ENCODE data around the gene RESP18.
"Not testable (repeated sequence)": the region's sequence is repeated elsewhere in the genome, so short reads cannot be mapped to it uniquely, and the experiment has no call there.

The RESP18 gene

DNA sequence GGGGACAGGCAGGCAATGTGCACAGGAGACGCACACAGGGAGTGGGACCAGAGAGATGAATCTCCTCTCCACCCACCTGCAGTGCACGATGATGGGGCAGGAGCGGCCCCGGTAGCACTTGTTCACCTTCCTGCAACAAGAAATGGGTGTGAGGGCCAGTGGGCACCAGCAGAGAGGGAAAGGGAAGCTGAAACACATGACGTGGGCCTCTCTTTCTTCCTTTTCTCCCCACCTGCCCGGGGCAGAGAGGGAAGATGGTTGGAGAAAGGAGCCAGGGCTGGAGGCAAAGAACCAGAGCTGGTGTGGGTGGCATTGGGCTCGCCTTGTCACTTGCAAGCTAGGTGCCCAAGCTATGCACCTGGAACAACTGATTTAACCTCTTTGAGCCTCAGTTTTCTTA lies 41.1 kb downstream of the RESP18 start:
- no peak for DNase-seq (ENCODE audit: low read depth)
- H3K4me3 ChIP-seq (ENCODE audit: low read length), result no peak overlapping the region
- TF ChIP-seq, protein P1, sequence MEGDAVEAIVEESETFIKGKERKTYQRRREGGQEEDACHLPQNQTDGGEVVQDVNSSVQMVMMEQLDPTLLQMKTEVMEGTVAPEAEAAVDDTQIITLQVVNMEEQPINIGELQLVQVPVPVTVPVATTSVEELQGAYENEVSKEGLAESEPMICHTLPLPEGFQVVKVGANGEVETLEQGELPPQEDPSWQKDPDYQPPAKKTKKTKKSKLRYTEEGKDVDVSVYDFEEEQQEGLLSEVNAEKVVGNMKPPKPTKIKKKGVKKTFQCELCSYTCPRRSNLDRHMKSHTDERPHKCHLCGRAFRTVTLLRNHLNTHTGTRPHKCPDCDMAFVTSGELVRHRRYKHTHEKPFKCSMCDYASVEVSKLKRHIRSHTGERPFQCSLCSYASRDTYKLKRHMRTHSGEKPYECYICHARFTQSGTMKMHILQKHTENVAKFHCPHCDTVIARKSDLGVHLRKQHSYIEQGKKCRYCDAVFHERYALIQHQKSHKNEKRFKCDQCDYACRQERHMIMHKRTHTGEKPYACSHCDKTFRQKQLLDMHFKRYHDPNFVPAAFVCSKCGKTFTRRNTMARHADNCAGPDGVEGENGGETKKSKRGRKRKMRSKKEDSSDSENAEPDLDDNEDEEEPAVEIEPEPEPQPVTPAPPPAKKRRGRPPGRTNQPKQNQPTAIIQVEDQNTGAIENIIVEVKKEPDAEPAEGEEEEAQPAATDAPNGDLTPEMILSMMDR (conservative IDR thresholded peaks at IDR 0.05; ENCODE audit: low read depth, low read length), result no peak

DNA sequence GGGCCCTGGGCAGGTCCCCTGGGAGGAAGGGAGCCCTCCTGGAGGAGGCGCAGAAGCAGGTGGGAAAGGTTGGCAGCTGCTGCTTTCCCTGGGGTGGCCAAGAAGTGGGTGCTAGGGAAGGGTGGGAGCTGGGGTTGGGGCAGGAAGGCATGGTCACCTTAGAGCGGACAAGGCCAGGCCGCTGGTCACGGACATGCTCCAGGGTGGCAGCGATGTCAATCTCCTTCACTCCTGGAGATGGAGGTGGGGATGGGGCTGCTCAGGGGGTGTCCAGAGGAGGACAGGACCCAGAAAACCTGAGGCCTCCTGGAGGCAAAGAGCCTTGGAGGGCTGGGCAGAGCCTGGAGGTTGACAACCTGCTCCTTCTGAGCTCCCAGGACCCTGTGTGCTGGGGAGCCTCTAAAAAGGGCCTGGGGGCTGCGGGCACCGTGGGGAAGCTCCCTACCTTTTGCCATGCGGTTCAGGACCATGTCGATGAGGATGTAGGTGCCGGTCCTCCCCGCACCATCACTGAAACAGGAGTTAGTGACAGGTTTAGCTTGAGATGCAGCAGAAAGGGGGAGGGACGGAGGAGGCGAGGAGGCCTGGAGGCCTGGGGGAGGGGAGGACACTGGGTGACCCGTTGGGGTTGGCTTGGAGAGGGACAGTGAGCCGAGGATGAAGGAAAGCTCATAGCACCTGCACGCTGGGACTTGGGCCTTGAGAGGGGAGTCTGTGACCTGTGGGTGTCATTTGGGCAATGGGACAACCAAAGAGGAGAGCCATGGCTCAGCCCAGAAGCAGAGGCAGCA lies 42.0 kb downstream of the RESP18 start:
- DNase-seq (ENCODE audit: low read depth), result no peak
- no peak overlapping the region for H3K4me3 ChIP-seq (ENCODE audit: low read length)
- TF ChIP-seq, protein P1 (conservative IDR thresholded peaks at IDR 0.05; ENCODE audit: low read depth, low read length), result no peak

DNA sequence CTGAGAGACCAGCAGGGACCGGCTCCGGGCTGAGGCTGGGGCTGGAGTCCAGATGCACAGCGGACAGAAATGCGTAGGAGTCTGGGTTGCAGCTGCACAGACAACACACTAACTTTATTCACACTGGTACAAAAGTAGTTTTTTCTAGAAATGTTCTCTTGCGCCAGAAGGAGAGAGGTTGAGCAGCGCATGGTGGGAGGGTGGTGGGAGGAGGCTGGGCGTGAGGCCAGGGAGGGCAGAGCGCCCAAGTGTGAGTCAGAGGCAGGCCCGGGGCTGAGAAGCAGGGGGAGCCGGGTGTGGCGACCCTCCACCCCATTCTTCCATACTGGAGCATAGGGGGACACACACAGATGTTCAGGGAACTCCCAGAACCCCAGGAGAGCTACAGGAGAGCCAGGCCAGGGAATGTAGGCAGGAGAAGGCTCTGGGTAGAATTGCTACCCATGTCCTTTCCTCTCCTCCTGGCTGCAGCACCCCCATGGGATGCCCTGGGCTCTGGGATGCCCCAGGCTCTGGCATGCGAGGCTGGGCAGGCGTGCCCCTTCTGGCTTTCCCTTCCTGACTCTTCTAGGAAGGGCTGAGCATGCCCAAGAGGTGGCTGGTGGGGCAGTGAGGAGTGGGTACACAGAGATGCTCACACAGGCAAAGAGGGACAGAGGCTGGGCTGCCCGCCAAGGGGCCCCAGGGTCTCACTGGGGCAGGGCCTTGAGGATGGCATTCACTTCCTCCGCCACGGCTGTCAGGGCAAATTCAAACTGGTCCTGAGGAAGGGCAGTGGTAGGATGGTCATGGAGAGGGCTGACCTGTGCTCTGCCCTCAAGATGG lies 42.8 kb downstream of the RESP18 start:
- no peak overlapping the region for H3K4me3 ChIP-seq (ENCODE audit: low read length)
- TF ChIP-seq, protein P1 (conservative IDR thresholded peaks at IDR 0.05; ENCODE audit: low read depth, low read length), result no peak
- no peak for DNase-seq (ENCODE audit: low read depth)

DNA sequence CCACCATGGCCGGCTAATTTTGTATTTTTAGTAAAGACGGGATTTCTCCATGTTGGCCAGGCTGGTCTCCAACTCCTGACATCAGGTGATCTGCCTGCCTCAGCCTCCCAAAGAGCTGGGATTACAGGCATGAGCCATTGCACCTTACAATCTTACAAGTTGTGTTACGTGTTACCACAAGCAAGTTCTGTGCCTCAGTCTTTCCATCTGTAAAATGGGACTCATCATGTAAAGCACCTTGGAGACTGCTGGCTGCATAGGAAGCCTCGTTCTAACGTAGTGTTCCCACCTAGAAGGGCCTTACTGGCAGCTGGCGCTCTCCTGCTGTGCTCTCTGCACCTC lies 43.4 kb downstream of the RESP18 start:
- no peak for DNase-seq (ENCODE audit: low read depth)
- no peak overlapping the region for H3K4me3 ChIP-seq (ENCODE audit: low read length)
- TF ChIP-seq, protein P1 (conservative IDR thresholded peaks at IDR 0.05; ENCODE audit: low read depth, low read length), result no peak

DNA sequence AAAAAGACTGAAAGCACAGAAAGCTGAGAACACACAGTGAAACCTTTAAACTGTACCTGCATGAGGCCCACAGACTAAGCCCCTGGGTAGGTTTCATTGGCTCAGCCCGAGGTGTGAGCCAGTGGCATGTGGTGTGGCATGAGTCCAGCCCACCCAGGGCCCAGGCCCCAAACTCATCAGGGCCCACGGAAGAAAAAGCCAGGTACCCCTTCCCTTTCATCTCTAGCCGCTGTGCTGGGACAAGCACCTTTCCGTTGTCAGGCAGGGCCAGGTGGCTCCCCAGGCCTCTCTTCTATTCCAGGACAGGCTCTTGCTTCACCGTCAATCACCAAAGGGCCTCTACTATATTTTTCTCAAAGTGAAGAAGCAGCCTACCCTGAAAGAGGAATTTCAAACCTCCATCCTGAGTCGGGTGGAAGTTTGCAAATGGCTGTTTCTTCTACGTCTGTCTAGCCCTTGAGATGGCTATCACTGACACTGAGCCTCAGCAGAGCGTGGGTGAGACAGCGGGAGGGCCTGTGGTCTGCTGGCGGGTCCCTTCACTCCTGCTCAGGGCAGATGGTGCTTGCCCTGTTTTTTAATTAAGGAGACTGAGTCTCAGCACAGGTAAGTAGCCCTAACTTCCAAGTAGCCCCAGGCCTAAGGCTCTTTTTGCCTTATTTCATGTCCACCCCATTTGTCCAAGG lies 44.8 kb downstream of the RESP18 start:
- TF ChIP-seq, protein P1 (conservative IDR thresholded peaks at IDR 0.05; ENCODE audit: low read depth, low read length), result no peak
- DNase-seq (ENCODE audit: low read depth), result no peak
- no peak overlapping the region for H3K4me3 ChIP-seq (ENCODE audit: low read length)

DNA sequence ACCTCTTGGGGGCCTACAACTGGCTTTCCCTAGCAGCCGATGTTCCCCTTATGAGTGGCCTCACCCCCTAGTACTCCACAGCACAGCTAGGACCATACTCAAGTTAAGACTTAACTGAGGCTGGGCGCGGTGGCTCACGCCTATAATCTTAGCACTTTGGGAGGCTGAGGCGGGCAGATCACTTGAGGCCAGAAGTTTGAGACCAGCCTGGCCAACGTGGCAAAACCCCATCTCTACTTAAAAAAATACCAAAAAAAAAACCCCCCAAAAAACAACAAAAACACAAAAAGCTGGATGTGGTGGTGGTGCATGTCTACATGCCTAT lies 45.5 kb downstream of the RESP18 start:
- H3K4me3 ChIP-seq (ENCODE audit: low read length); DNase-seq (ENCODE audit: low read depth): not testable (repeated sequence)

DNA sequence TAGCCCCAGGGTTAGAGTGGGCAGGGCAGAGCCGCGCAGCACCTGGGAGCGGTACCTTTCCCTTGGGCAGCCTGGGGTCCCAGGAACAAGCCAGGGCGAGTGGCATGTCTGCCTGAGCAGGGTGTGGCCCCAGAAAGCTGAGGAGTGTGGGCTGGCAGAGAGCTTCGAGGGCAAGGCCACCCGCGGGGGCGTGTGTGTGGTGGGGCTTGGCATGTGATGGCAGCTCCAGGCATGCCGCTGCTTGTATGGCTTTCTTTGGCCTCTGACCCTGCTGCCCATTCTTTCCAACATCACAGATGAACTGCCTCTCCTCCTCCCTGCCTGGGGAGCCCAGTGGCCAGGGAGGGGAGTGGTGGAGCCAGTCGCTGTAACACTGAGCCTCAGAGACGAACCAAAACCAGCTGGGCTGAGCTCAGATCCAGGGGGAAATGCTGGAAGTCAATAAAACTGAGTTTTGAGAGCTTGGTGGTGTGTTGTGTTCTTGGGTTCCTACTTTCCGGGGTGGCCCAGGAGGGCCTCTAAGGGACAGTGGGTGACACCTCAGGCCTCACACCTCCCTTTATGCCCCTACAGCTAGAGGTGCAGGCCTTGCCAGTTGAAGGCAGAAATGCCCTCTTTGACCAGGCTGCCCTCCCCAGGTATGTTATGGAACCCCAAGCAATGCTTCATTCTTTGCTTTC lies 46.0 kb downstream of the RESP18 start:
- no peak for DNase-seq (ENCODE audit: low read depth)
- TF ChIP-seq, protein P1 (conservative IDR thresholded peaks at IDR 0.05; ENCODE audit: low read depth, low read length), result no peak
- H3K4me3 ChIP-seq (ENCODE audit: low read length), result no peak overlapping the region

All from retinal pigment epithelial cell (primary cell).